GM18505 (cell line): ENCODE results near the gene HPS4.
"Not testable (repeated sequence)": the region's sequence is repeated elsewhere in the genome, so short reads cannot be mapped to it uniquely, and the experiment has no call there.

ENCODE experiments used
- ATAC-seq: cut with Tn5 transposase; IDR thresholded peaks from one replicate; pipeline ENCODE4 v1.9.1; 2021; ENCODE audit not compliant: unreplicated experiment
- POLR2A ChIP-seq: IDR thresholded peaks from 4 replicates; pipeline ENCODE4 v1.6.1; 2011; ENCODE audit warnings: borderline replicate concordance; ENCODE audit not compliant: insufficient read depth, insufficient read length; ENCODE audit errors: extremely low read depth

Gene HPS4

DNA sequence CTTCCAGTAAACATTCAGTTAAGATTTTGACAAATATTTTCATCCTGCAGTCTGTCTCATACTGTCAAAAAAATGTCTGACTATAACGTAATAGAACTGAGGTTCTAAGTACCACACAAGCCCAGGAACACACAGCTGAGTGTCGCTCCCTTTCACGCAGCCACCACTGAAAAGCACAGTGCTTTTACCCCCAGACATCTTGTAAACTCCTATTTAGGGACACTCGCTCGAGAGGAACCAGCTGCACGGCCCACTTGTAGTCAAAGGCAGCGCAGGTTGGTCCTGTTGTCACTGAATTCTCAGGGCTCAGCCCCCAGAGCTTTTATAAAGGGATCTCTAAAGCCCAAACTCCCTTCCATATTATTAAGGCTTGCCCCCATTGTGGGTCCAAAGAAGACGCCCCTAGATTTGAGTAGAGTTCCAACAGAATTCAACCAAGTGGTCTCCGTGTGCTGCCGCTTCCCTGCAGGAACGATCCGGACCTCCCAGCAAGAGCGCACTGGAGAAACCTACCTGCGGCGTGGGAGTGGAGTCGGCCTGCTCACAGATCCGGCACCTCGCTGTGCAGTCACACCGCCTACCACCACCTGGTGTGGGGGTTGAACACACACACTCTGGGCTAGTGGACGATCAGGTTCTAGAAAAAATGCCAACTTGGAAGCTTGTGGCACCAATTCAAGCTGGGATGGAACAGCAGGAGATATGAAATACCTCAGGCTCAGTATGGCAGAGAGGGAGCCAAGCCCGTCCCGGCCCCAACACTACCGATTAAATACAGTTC lies 31.2 kb downstream of the HPS4 start:
- no peak for TF ChIP-seq POLR2A
- no peak for ATAC-seq

DNA sequence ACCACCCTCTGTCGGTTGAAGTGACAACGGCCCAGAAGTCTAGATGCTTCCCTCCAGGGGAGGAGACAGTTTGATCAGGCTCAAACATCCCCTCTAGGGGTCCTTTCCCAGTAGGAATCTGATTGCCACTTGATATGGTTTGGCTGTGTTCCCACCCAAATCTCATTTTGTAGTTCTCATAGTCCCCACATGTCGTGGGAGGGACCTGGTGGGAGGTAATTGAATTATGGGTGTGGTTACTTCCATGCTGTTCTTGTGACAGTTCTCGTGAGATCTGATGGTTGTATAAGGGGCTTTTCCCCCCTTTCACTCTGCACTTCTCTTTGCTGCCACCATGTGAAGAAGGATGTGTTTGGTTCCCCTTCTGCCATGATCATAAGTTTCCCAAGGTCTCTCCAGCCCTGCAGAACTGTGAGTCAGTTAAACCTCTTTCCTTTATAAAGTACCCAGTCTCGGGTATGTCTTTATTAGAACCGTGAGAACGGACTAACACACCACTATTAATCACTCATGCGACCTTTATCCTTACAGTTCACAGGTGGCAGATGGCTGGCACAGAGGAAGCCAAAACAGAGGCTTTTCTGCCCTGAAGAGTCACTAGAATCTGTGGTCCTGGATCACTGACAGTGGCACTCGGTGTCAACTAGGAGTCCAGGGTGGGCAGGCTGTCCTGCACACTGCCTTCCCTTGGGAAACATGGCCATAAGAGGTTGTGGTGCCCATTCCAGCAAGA lies 33.0 kb downstream of the HPS4 start:
- no peak for TF ChIP-seq POLR2A
- no peak for ATAC-seq

DNA sequence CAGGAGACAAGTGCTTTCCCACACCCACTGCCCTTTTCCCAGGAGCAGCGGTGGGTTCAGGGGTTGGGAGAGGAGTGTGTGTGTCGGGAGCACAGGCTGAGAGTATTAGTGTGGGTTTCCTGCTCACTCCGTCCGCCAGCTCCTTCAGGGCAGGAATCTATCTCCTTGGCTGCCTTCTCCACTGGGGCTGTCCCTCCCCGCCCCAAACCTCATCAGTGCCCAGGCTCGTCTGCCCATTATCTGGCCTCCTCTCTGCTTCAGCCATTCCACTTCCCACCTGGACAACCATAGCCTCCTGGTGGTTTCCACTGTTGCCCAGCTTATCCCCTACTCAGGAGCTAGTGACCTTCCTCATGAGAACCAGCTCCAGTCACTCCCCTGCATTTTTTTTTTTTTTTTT lies 34.6 kb downstream of the HPS4 start:
- TF ChIP-seq POLR2A: no peak
- no peak for ATAC-seq

DNA sequence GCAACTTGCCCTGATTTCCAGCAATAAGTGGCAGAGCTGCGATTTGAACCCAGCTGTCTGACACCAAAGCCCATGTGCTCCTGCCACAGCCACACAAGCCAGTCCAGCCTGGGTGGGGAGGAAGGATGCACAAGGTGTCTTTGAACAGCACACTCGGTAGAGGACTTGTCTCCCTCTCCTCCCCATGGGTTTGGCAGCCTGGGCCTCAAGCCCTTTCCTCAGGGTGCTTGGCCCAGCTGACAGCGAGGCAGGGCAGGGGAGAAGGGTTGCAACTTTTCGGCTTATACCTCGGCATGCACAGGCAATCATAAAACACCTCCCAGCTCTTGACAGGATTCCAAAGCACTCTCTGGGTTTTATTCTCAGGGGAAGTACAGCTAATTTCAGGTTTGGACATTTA lies 35.2 kb downstream of the HPS4 start:
- TF ChIP-seq POLR2A: no peak
- ATAC-seq: no peak

GRCh38 chr22:26447584-26448329 lies 35.8 kb downstream of the HPS4 start:
- ATAC-seq: no peak
- no peak for TF ChIP-seq POLR2A

GRCh38 chr22:26446808-26447515 lies 36.6 kb downstream of the HPS4 start:
- no peak for ATAC-seq
- TF ChIP-seq POLR2A: no peak

GRCh38 chr22:26445577-26446275 lies 37.9 kb downstream of the HPS4 start:
- no peak for ATAC-seq
- TF ChIP-seq POLR2A: no peak

DNA sequence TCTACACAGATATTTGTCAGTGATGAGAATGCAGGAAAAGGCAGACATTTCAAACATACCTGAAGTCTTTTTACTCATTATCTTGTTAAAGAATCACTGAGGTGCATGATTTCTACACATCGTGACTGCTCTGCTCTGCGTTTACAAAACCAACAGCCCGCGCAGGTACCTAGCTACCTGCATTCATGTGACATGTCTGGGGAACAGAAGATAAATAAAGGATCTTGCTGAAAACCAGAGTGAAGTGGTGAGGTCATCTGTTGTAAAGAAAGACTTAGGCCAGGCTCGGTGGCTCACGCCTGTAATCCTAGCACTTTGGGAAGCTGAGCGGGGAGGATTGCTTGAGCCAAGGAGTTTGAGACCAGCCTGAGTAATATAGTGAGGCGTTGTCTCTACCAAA lies 38.8 kb downstream of the HPS4 start:
- ATAC-seq: no peak
- TF ChIP-seq POLR2A: no peak

DNA sequence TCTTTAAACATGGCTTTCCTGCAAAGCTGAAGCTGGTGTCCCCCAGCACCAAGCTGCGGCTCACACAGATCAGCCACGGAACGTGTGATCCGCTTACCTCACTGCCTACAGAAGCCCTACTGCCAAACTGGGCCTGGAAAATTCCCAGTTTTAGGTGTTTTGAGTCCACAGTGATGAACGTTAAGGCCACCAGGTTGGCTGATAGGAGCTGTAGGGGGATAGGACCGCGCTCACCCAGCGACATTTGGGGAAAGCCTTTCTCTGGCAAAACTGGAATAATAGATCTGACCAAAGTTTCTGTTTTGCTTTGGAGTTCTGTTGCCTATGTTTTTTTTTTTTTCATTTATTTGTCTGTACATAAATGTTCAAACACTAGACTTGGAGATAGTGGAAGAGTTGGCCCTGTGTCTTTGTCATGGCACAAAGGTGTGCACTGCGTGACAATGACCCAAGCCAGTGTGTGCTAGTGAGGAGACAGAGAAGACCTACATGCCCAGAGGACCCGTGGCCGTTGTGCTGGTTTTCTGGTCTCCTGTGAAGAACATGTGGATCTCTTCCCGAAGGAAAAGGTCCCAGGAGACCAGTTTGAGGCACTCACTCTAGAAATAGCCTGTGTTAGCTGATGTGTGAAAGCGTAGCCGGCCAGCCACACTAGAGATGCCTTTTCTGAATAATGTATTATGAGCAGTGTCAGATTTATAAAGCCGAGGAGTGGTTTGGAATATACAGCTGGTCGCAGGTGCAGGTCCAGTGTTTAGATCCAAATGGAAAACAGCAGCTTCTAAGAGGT lies 39.5 kb downstream of the HPS4 start:
- no peak for TF ChIP-seq POLR2A
- ATAC-seq: no peak

DNA sequence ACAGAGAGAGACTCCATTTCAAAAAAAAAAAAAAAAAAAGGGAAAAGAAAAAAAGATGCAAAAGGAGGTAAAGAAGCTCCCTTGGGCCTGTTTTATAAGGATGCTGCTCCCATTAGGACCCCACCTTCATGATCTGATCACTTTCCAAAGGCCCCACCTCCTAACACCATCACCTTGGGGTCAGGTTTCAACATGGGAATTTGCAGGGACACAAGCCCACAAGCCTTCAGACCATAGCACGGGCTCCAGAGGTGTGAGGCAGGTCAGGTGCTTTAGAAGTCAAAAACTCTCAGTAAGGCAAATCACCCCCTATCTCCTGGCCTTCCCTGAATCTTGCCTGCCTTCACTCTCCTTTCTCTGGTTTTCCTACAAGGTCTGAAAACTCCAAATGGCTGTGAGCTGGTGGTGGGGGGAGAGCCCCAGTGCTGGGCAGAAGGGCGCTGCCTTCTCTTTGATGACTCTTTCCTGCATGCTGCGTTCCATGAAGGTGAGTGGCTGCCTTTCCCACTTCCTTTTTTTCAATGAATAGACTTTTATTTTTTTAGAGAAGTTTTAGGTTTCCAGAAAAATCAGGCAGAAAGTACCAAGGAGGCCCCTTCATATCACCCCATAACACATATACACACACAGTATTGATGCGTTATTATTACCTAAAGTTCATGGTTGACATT lies 41.4 kb downstream of the HPS4 start:
- ATAC-seq: no peak
- no peak for TF ChIP-seq POLR2A

GRCh38 chr22:26439559-26439958 lies 44.0 kb downstream of the HPS4 start:
- TF ChIP-seq POLR2A: no peak
- no peak for ATAC-seq

GRCh38 chr22:26438776-26439175 lies 44.8 kb downstream of the HPS4 start:
- ATAC-seq: not testable (repeated sequence)
